ENCODE data around the gene GGA1.

- TF ChIP-seq CTCF (IDR thresholded peaks at IDR 0.05; ENCODE audit: borderline replicate concordance, extremely low read depth, low read length, poor library complexity, severe bottlenecking) (no peak), EZH2 (IDR thresholded peaks at IDR 0.05; ENCODE audit: borderline replicate concordance, low read depth, low read length, severe bottlenecking) (no peak)
These were observed 52.0 kb downstream of the GGA1 start for GRCh38 chr22:37660709-37661045.

All from DND-41 (cell line).